ENCODE measurements around the gene PHACTR2.

The PHACTR2 gene

GRCh38 chr6:143828572-143828971 lies 150.8 kb downstream of the PHACTR2 start:
- no peaks in the 10 kb centered on the region for H3K9me3 ChIP-seq (ENCODE audit: insufficient read depth, low read depth, low read length)
- H4K12ac ChIP-seq (ENCODE audit: low read depth, low read length): no peak overlapping the region
- H3K27ac ChIP-seq (ENCODE audit: low read depth, low read length): no peak overlapping the region
- H4K8ac ChIP-seq (ENCODE audit: low read depth, low read length): no peak overlapping the region
- no peak overlapping the region for H3K23ac ChIP-seq (ENCODE audit: low read length)
- no peaks in the 10 kb centered on the region for H3K4me1 ChIP-seq (ENCODE audit: control insufficient read depth in 1 of 2, insufficient read depth in 2 of 2, low read length in 2 of 2)
- H4K91ac ChIP-seq (ENCODE audit: low read depth, low read length): no peak overlapping the region
- no peak overlapping the region for H2BK5ac ChIP-seq (ENCODE audit: low read depth, low read length, poor library complexity)
- H3K36me3 ChIP-seq (ENCODE audit: control insufficient read depth in 1 of 2, insufficient read depth in 2 of 2, low read length in 2 of 2): peaks cover 2 to 6% of the 10 kb centered on the region in 2 experiments
- no peak overlapping the region for H2BK120ac ChIP-seq (ENCODE audit: insufficient read depth, low read length, poor library complexity)
- H3K4me3 ChIP-seq (ENCODE audit: low read depth, low read length): no peak overlapping the region
- no peaks in the 10 kb centered on the region for H3K79me1 ChIP-seq (ENCODE audit: low read length)
- H2BK12ac ChIP-seq (ENCODE audit: low read length): no peak overlapping the region
- H3K27me3 ChIP-seq (ENCODE audit: insufficient read depth, low read length): no peaks in the 10 kb centered on the region
- no peak overlapping the region for H3K9ac ChIP-seq (ENCODE audit: low read length)
- no peak overlapping the region for H3K18ac ChIP-seq (ENCODE audit: low read length)
- H3K4me2 ChIP-seq (ENCODE audit: low read length): no peak overlapping the region
- H3K79me2 ChIP-seq (ENCODE audit: control insufficient read depth, insufficient read depth, low read length, poor library complexity): no peaks in the 10 kb centered on the region
- H2AK5ac ChIP-seq (ENCODE audit: low read length): no peak overlapping the region
- H2AFZ ChIP-seq (ENCODE audit: insufficient read depth, low read length, poor library complexity): no peak overlapping the region
- no peak overlapping the region for H3K4ac ChIP-seq (ENCODE audit: low read depth, low read length)
- H3K14ac ChIP-seq (ENCODE audit: low read length): no peak overlapping the region
- DNase-seq: no peak

GRCh38 chr6:143836150-143836549 lies 158.4 kb downstream of the PHACTR2 start:
- no peak overlapping the region for H2AFZ ChIP-seq (ENCODE audit: insufficient read depth, low read length, poor library complexity)
- H3K23ac ChIP-seq (ENCODE audit: low read length): no peak overlapping the region
- no CpG with 5 or more reads among the region's 2 CpGs for WGBS (ENCODE audit: extremely low coverage, insufficient coverage, insufficient read length)
- H4K8ac ChIP-seq (ENCODE audit: low read depth, low read length): no peak overlapping the region
- no peak overlapping the region for H3K4me2 ChIP-seq (ENCODE audit: low read length)
- H3K27ac ChIP-seq (ENCODE audit: low read depth, low read length): no peak overlapping the region
- no peak for DNase-seq
- H3K14ac ChIP-seq (ENCODE audit: low read length): no peak overlapping the region
- H3K4me1 ChIP-seq (ENCODE audit: control insufficient read depth in 1 of 2, insufficient read depth in 2 of 2, low read length in 2 of 2): no peaks in the 10 kb centered on the region
- no peaks in the 10 kb centered on the region for H3K79me2 ChIP-seq (ENCODE audit: control insufficient read depth, insufficient read depth, low read length, poor library complexity)
- no peak overlapping the region for H4K12ac ChIP-seq (ENCODE audit: low read depth, low read length)
- H4K91ac ChIP-seq (ENCODE audit: low read depth, low read length): no peak overlapping the region
- H3K79me1 ChIP-seq (ENCODE audit: low read length): no peaks in the 10 kb centered on the region
- H3K27me3 ChIP-seq (ENCODE audit: insufficient read depth, low read length): no peaks in the 10 kb centered on the region
- H2BK5ac ChIP-seq (ENCODE audit: low read depth, low read length, poor library complexity): no peak overlapping the region
- peaks cover 0 to 2% of the 10 kb centered on the region in 2 experiments for H3K36me3 ChIP-seq (ENCODE audit: control insufficient read depth in 1 of 2, insufficient read depth in 2 of 2, low read length in 2 of 2)
- H3K18ac ChIP-seq (ENCODE audit: low read length): no peak overlapping the region
- H3K4ac ChIP-seq (ENCODE audit: low read depth, low read length): no peak overlapping the region
- no peak overlapping the region for H2BK12ac ChIP-seq (ENCODE audit: low read length)
- no peak overlapping the region for H3K4me3 ChIP-seq (ENCODE audit: low read depth, low read length)
- no peaks in the 10 kb centered on the region for H3K9me3 ChIP-seq (ENCODE audit: insufficient read depth, low read depth, low read length)
- no peak overlapping the region for H2AK5ac ChIP-seq (ENCODE audit: low read length)
- no peak overlapping the region for H2BK120ac ChIP-seq (ENCODE audit: insufficient read depth, low read length, poor library complexity)
- no peak overlapping the region for H3K9ac ChIP-seq (ENCODE audit: low read length)

GRCh38 chr6:143838395-143838794 lies 160.6 kb downstream of the PHACTR2 start:
- Histone ChIP-seq H4K91ac (ENCODE audit: low read depth, low read length) (no peak overlapping the region), H4K12ac (ENCODE audit: low read depth, low read length) (no peak overlapping the region), H2BK120ac (ENCODE audit: insufficient read depth, low read length, poor library complexity) (no peak overlapping the region), H2AK5ac (ENCODE audit: low read length) (no peak overlapping the region), H3K18ac (ENCODE audit: low read length) (no peak overlapping the region), H4K8ac (ENCODE audit: low read depth, low read length) (no peak overlapping the region), H3K4ac (ENCODE audit: low read depth, low read length) (no peak overlapping the region), H3K79me2 (ENCODE audit: control insufficient read depth, insufficient read depth, low read length, poor library complexity) (peaks cover 2% of the 10 kb centered on the region), H3K4me1 (ENCODE audit: control insufficient read depth in 1 of 2, insufficient read depth in 2 of 2, low read length in 2 of 2) (peaks cover 0 to 1% of the 10 kb centered on the region in 2 experiments), H2BK12ac (ENCODE audit: low read length) (no peak overlapping the region), H3K14ac (ENCODE audit: low read length) (no peak overlapping the region), H3K36me3 (ENCODE audit: control insufficient read depth in 1 of 2, insufficient read depth in 2 of 2, low read length in 2 of 2) (no peaks in the 10 kb centered on the region), H3K9me3 (ENCODE audit: insufficient read depth, low read depth, low read length) (no peaks in the 10 kb centered on the region), H3K4me3 (ENCODE audit: low read depth, low read length) (no peak overlapping the region), H2AFZ (ENCODE audit: insufficient read depth, low read length, poor library complexity) (no peak overlapping the region), H3K79me1 (ENCODE audit: low read length) (peaks cover 5% of the 10 kb centered on the region), H3K4me2 (ENCODE audit: low read length) (no peak overlapping the region), H3K9ac (ENCODE audit: low read length) (no peak overlapping the region), H3K27ac (ENCODE audit: low read depth, low read length) (no peak overlapping the region), H3K23ac (ENCODE audit: low read length) (no peak overlapping the region), H3K27me3 (ENCODE audit: insufficient read depth, low read length) (no peaks in the 10 kb centered on the region), H2BK5ac (ENCODE audit: low read depth, low read length, poor library complexity) (no peak overlapping the region)
- no CpG with 5 or more reads among the region's 5 CpGs for WGBS (ENCODE audit: extremely low coverage, insufficient coverage, insufficient read length)
- DNase-seq: no peak

GRCh38 chr6:143839196-143839595 lies 161.4 kb downstream of the PHACTR2 start:
- H2BK120ac ChIP-seq (ENCODE audit: insufficient read depth, low read length, poor library complexity): no peak overlapping the region
- no peaks in the 10 kb centered on the region for H3K27me3 ChIP-seq (ENCODE audit: insufficient read depth, low read length)
- no peak overlapping the region for H3K23ac ChIP-seq (ENCODE audit: low read length)
- no peak overlapping the region for H2AFZ ChIP-seq (ENCODE audit: insufficient read depth, low read length, poor library complexity)
- no peak overlapping the region for H3K4me2 ChIP-seq (ENCODE audit: low read length)
- H2BK12ac ChIP-seq (ENCODE audit: low read length): no peak overlapping the region
- no peak overlapping the region for H2AK5ac ChIP-seq (ENCODE audit: low read length)
- H3K9ac ChIP-seq (ENCODE audit: low read length): no peak overlapping the region
- no peak overlapping the region for H4K12ac ChIP-seq (ENCODE audit: low read depth, low read length)
- H4K8ac ChIP-seq (ENCODE audit: low read depth, low read length): no peak overlapping the region
- no peak overlapping the region for H3K27ac ChIP-seq (ENCODE audit: low read depth, low read length)
- no peaks in the 10 kb centered on the region for H3K36me3 ChIP-seq (ENCODE audit: control insufficient read depth in 1 of 2, insufficient read depth in 2 of 2, low read length in 2 of 2)
- no peak overlapping the region for H3K18ac ChIP-seq (ENCODE audit: low read length)
- WGBS (ENCODE audit: extremely low coverage, insufficient coverage, insufficient read length): no CpG with 5 or more reads among the region's 4 CpGs
- peaks cover 5% of the 10 kb centered on the region for H3K79me2 ChIP-seq (ENCODE audit: control insufficient read depth, insufficient read depth, low read length, poor library complexity)
- H4K91ac ChIP-seq (ENCODE audit: low read depth, low read length): no peak overlapping the region
- no peak overlapping the region for H3K4me3 ChIP-seq (ENCODE audit: low read depth, low read length)
- H3K4me1 ChIP-seq (ENCODE audit: control insufficient read depth in 1 of 2, insufficient read depth in 2 of 2, low read length in 2 of 2): peaks cover 0 to 7% of the 10 kb centered on the region in 2 experiments
- H3K79me1 ChIP-seq (ENCODE audit: low read length): peaks cover 8% of the 10 kb centered on the region
- H3K9me3 ChIP-seq (ENCODE audit: insufficient read depth, low read depth, low read length): no peaks in the 10 kb centered on the region
- DNase-seq: no peak
- H3K4ac ChIP-seq (ENCODE audit: low read depth, low read length): no peak overlapping the region
- H2BK5ac ChIP-seq (ENCODE audit: low read depth, low read length, poor library complexity): no peak overlapping the region
- H3K14ac ChIP-seq (ENCODE audit: low read length): no peak overlapping the region

All from trophoblast cell (in vitro differentiated cells and primary cell).